Measurements from ENCODE around the gene P2RY14. TPM values are rescaled to one million over a fixed set of nuclear protein-coding genes. Genes with fewer than 3 reads are reported as not detected.

P2RY14 gene
- total RNA-seq, 1 donor from 2014 or later: not detected

GRCh38 chr3:151276687-151277042, 1.7 kb downstream of the P2RY14 start:
- no peaks in the 10 kb centered on the region for H3K36me3 ChIP-seq (ENCODE audit: control insufficient read depth, insufficient read depth, low read length)
- no peaks in the 10 kb centered on the region for H3K27me3 ChIP-seq (ENCODE audit: control insufficient read depth, insufficient read depth, low read length)
- H3K4me3 ChIP-seq (ENCODE audit: low read depth, low read length): no peak overlapping the region
- no peak for TF ChIP-seq CTCF (IDR thresholded peaks at IDR 0.05; ENCODE audit: insufficient read depth, low read length, poor library complexity, severe bottlenecking)
- no peak for DNase-seq (ENCODE audit: low read depth)

- no peak for TF ChIP-seq CTCF (IDR thresholded peaks at IDR 0.05; ENCODE audit: insufficient read depth, low read length, poor library complexity, severe bottlenecking)
- Histone ChIP-seq H3K4me3 (ENCODE audit: low read depth, low read length) (no peak overlapping the region), H3K36me3 (ENCODE audit: control insufficient read depth, insufficient read depth, low read length) (no peaks in the 10 kb centered on the region), H3K27me3 (ENCODE audit: control insufficient read depth, insufficient read depth, low read length) (no peaks in the 10 kb centered on the region)
- no peak for DNase-seq (ENCODE audit: low read depth)
Measured at GRCh38 chr3:151276038-151276686, 2.2 kb downstream of the P2RY14 start.

GRCh38 chr3:151275091-151275490, 3.3 kb downstream of the P2RY14 start:
- no peak for DNase-seq (ENCODE audit: low read depth)
- TF ChIP-seq CTCF (IDR thresholded peaks at IDR 0.05; ENCODE audit: insufficient read depth, low read length, poor library complexity, severe bottlenecking): no peak
- H3K4me3 ChIP-seq (ENCODE audit: low read depth, low read length): no peak overlapping the region
- no peaks in the 10 kb centered on the region for H3K27me3 ChIP-seq (ENCODE audit: control insufficient read depth, insufficient read depth, low read length)
- no peaks in the 10 kb centered on the region for H3K36me3 ChIP-seq (ENCODE audit: control insufficient read depth, insufficient read depth, low read length)

- Histone ChIP-seq H3K27me3 (ENCODE audit: control insufficient read depth, insufficient read depth, low read length) (no peaks in the 10 kb centered on the region), H3K36me3 (ENCODE audit: control insufficient read depth, insufficient read depth, low read length) (no peaks in the 10 kb centered on the region), H3K4me3 (ENCODE audit: low read depth, low read length) (no peak overlapping the region)
- no peak for DNase-seq (ENCODE audit: low read depth)
- no peak for TF ChIP-seq CTCF (IDR thresholded peaks at IDR 0.05; ENCODE audit: insufficient read depth, low read length, poor library complexity, severe bottlenecking)
Measured at GRCh38 chr3:151269631-151270030, 8.7 kb downstream of the P2RY14 start.

GRCh38 chr3:151268267-151269235, 9.8 kb downstream of the P2RY14 start:
- Histone ChIP-seq H3K36me3 (ENCODE audit: control insufficient read depth, insufficient read depth, low read length) (no peaks in the 10 kb centered on the region), H3K4me3 (ENCODE audit: low read depth, low read length) (no peak overlapping the region), H3K27me3 (ENCODE audit: control insufficient read depth, insufficient read depth, low read length) (no peaks in the 10 kb centered on the region)
- TF ChIP-seq CTCF (IDR thresholded peaks at IDR 0.05; ENCODE audit: insufficient read depth, low read length, poor library complexity, severe bottlenecking): no peak
- no peak for DNase-seq (ENCODE audit: low read depth)
